NAMALWA (cell line): ENCODE data around the gene GTSE1.

Experiments used
- DNase-seq: peaks from one replicate; pipeline ENCODE4 v3.0.0-alpha.2; 2015; ENCODE audit warnings: low spot score

The GTSE1 gene

DNA sequence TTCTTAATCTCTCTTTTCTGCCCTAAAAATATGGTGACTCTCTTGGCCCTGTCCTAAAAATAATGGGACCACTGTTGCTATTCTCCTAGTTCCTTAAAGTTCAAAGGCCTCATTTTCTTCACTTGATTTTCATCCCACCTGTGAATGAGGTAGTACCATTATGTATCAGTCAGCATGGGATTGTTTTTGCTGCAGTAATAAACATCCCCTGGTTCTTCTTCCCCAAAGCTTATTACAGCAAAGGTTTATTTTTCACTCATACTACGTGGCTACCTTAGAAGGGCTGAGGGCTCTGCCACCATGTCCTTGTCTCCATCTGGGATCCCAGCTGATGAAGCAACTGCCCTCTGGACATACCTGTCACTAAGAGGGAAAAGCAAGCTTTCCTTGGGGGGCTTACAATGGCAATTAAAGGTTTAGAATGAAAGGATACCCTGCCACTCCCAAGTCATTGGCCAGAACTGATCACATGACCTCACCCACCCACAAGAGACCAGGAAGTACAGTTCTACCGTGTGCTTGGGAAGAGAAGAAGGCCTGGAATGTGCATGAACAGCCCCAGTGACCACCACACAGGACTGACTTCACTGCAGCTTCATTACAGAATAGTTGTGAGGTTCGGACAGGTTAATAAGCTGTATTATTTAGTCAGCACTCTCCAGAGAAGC lies 21.1 kb upstream of the GTSE1 start:
- peak; percentile 36 for DNase-seq

GRCh38 chr22:46276563-46276962 lies 20.1 kb upstream of the GTSE1 start:
- DNase-seq, result no peak

GRCh38 chr22:46278656-46279645 lies 17.7 kb upstream of the GTSE1 start:
- DNase-seq, result no peak

GRCh38 chr22:46280063-46280817 lies 16.4 kb upstream of the GTSE1 start:
- DNase-seq, result no peak

- no peak for DNase-seq
Observed at GRCh38 chr22:46280999-46281623, 15.6 kb upstream of the GTSE1 start.

GRCh38 chr22:46281866-46282678 lies 14.6 kb upstream of the GTSE1 start:
- DNase-seq, result no peak

- DNase-seq, result no peak
Observed at GRCh38 chr22:46286006-46286405, 10.7 kb upstream of the GTSE1 start.

- no peak for DNase-seq
Observed at GRCh38 chr22:46286941-46287872, 9.5 kb upstream of the GTSE1 start.

- DNase-seq, result peak; percentile 34
Observed at GRCh38 chr22:46287873-46288751, 8.6 kb upstream of the GTSE1 start.

DNA sequence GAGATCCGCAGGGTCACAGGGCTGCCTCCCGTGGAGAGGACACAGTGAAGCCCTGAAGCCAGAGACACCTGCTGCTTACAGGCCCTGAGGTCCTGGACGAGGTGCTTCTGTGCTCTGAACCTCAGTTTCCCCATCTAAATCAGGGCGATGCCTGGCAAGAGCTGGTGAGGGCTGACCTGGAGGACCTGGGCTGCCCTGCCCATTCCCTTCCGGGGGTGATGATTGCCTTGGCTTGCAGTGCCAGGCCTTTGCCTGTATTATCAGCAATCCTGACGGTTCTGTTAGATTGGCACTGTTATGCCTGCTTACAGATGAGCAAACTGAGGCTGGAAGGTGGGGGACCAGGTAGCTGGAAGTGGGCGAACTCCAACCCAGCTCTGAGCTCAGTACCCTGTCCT lies 7.8 kb upstream of the GTSE1 start:
- DNase-seq, result no peak

DNA sequence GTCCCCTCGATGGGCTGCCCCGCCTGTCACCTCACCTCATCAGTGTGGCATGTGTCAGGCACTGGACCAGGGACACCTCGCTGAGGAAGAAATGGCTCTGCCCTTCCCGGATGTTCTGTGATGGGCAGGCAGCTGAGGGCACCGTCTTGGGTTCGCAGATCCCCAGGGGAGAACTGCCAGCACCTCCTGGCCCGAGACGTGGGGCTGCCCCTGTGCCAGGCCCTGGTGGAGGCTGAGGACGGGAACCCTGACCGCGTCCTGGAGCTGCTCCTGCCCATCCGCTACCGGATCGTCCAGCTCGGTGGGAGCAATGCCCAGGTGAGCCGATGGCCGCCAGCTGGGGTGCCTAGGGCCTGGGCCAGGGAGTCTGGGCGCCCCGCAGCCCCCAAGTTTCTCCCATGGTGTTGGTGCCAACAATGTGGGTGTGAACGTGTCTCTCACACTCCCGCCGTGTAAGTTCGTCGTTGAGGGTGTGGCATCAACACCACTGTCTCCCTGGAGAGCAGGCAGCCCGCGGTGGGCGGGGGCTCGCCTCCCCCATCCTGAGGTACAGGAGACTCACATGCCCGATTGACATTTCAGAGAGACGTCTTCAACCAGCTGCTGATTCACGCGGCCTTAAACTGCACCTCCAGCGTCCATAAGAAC lies 7.3 kb upstream of the GTSE1 start:
- no peak for DNase-seq

DNA sequence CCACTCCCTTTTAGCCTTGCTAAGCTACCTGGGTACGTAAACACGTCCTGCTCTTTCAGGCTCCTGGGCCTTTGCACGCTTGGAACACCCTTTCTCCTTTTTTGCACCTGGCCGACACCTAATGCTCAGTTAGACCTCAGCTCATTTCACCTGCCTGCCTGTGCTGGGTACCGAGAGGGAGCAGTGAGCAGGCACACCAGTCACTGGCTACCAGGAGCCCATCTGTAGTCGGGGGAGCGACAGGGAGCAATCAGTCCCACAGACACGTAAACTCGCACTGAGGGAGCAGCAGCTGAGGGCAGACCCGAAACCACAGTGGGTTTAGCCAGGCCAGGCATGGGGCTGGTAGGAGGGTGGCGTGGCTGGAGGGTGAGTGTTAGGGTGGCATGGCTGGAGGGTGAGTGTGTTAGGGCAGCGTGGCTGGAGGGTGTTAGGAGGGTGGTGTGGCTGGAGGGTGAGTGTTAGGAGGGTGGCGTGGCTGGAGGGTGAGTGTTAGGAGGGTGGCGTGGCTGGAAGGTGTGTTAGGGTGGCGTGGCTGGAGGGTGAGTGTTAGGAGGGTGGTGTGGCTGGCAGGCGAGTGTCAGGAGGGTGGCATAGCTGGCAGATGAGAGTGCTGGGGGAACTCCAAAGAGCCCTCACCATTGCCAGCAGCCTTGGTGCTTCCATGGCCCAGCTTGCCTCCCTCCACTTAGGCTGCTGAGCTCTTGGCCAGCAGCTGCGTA lies 6.4 kb upstream of the GTSE1 start:
- no peak for DNase-seq

- DNase-seq, result no peak
Observed at GRCh38 chr22:46290843-46291785, 5.6 kb upstream of the GTSE1 start.

- no peak for DNase-seq
Observed at GRCh38 chr22:46292173-46292572, 4.5 kb upstream of the GTSE1 start.

- DNase-seq, result no peak
Observed at GRCh38 chr22:46292732-46293131, 3.9 kb upstream of the GTSE1 start.

- no peak for DNase-seq
Observed at GRCh38 chr22:46293577-46294260, 3.0 kb upstream of the GTSE1 start.
